Vein endothelial cell (primary cell): ENCODE measurements around the gene KL. TPM values are rescaled to one million over a fixed set of nuclear protein-coding genes. Genes with fewer than 3 reads are reported as not detected.

Experiments used
- total RNA-seq: library from RNA; depleted of rRNA; stranded (reverse); fragments of >200 nt; gene quantifications from 2 replicates; pipeline ENCODE4 v1.2.3, GENCODE V29; 2012

The KL gene
- total RNA-seq = 0.10 TPM in 1 of 2 replicates, not detected in the other

GRCh38 chr13:33016414-33017322 is at the start of gene KL:
TSS of gene KL (plus strand) at chr13:33016423. CDS start at chr13:33016441, 18 bp downstream.

